GM12878 (cell line): ENCODE data around the gene HAAO. TPM values are rescaled to one million over a fixed set of nuclear protein-coding genes. Genes with fewer than 3 reads are reported as not detected.

Experiments used
- MEF2A ChIP-seq: IDR thresholded peaks from 2 replicates; pipeline ENCODE4 v1.6.1; 2011; ENCODE audit warnings: low read depth, mild to moderate bottlenecking, low read length, moderate library complexity; ENCODE audit not compliant: insufficient read depth
- MEF2B ChIP-seq: fragments of 450-650 bp; IDR thresholded peaks from 2 replicates; pipeline ENCODE4 v1.6.1; 2018; ENCODE audit warnings: mild to moderate bottlenecking, moderate library complexity; ENCODE audit not compliant: partially characterized antibody, poor library complexity, severe bottlenecking
- MYB ChIP-seq: fragments of 150-350 bp; IDR thresholded peaks from 2 replicates; pipeline ENCODE4 v1.6.1; 2014; ENCODE audit warnings: mild to moderate bottlenecking, low read depth, low read length, borderline replicate concordance
- RELB ChIP-seq: fragments of 450-650 bp; IDR thresholded peaks from 2 replicates; pipeline ENCODE4 v1.6.1; 2017; ENCODE audit warnings: low read depth, mild to moderate bottlenecking, moderate library complexity
- SMARCA5 ChIP-seq: fragments of 450-650 bp; IDR thresholded peaks from 2 replicates; pipeline ENCODE4 v1.6.1; 2017; ENCODE audit warnings: mild to moderate bottlenecking
- SREBF1 ChIP-seq: IDR thresholded peaks from 2 replicates; pipeline ENCODE4 v1.6.1; 2012; ENCODE audit warnings: mild to moderate bottlenecking, low read length
- TARDBP ChIP-seq: IDR thresholded peaks from 2 replicates; pipeline ENCODE4 v1.6.1; 2016; ENCODE audit warnings: borderline replicate concordance
- WRNIP1 ChIP-seq: IDR thresholded peaks from 2 replicates; pipeline ENCODE4 v1.6.1; 2011; ENCODE audit warnings: low read depth, low read length, improper control_type of control experiment, borderline replicate concordance
- ZNF592 ChIP-seq: fragments of 450-650 bp; IDR thresholded peaks from 2 replicates; pipeline ENCODE4 v1.6.1; 2017; ENCODE audit warnings: mild to moderate bottlenecking, moderate library complexity
- ZNF622 ChIP-seq: fragments of 450-650 bp; IDR thresholded peaks from 2 replicates; pipeline ENCODE4 v1.6.1; 2017; ENCODE audit warnings: mild to moderate bottlenecking, inconsistent platforms
- ZSCAN29 ChIP-seq: fragments of 450-650 bp; IDR thresholded peaks from 2 replicates; pipeline ENCODE4 v1.6.1; 2017; ENCODE audit warnings: mild to moderate bottlenecking, moderate library complexity
- polyA plus RNA-seq, 11 experiments: library from polyadenylated mRNA; depleted of rRNA in 4 of 11; unstranded in 6 of 11; stranded (reverse) in 5 of 11; fragments of >200 nt; fragmentation: Nextera tagmentation in 4 of 11; fragmentation: Illumina TruSeq in 1 of 11; extraction: Ambion mirVana in 4 of 11; extraction: Trizol in 1 of 11; gene quantifications; 1 replicate in 1 of 11; 2 replicates in 10 of 11; pipeline versions ENCODE4 v1.2.1 to v1.2.3, GENCODE V29; 2011 to 2016; ENCODE audit warnings: inconsistent platforms in 2 of 11, missing spikeins in 2 of 11, low read depth in 1 of 11
- total RNA-seq, 4 experiments: library from RNA; depleted of rRNA in 3 of 4; stranded (reverse); fragments of >200 nt in 3 of 4; fragmentation: Illumina TruSeq in 1 of 4; extraction: Trizol in 1 of 4; gene quantifications; 2 replicates each; pipeline versions ENCODE4 v1.2.1 to v1.2.3, GENCODE V29; 2013 to 2021
- TF ChIP-seq, protein P1 (sequence below): fragments of 150-350 bp; IDR thresholded peaks from 2 replicates; pipeline ENCODE4 v1.6.1; 2016; ENCODE audit warnings: low read depth, low read length
- TF ChIP-seq, protein P2 (sequence below): fragments of 450-650 bp; IDR thresholded peaks from 2 replicates; pipeline ENCODE4 v1.6.1; 2017; ENCODE audit warnings: borderline replicate concordance

HAAO gene
- total and polyA plus RNA-seq, 10 of the 15 experiments (the other 5 are each of a cell fraction or from before 2014, with no cell fraction given), result 4.3 to 58.7 (median 26.8) TPM

GRCh38 chr2:42813763-42814162, 21.4 kb upstream of the HAAO start (continued):
- TF ChIP-seq SREBF1, result no peak
- TF ChIP-seq, protein P1, sequence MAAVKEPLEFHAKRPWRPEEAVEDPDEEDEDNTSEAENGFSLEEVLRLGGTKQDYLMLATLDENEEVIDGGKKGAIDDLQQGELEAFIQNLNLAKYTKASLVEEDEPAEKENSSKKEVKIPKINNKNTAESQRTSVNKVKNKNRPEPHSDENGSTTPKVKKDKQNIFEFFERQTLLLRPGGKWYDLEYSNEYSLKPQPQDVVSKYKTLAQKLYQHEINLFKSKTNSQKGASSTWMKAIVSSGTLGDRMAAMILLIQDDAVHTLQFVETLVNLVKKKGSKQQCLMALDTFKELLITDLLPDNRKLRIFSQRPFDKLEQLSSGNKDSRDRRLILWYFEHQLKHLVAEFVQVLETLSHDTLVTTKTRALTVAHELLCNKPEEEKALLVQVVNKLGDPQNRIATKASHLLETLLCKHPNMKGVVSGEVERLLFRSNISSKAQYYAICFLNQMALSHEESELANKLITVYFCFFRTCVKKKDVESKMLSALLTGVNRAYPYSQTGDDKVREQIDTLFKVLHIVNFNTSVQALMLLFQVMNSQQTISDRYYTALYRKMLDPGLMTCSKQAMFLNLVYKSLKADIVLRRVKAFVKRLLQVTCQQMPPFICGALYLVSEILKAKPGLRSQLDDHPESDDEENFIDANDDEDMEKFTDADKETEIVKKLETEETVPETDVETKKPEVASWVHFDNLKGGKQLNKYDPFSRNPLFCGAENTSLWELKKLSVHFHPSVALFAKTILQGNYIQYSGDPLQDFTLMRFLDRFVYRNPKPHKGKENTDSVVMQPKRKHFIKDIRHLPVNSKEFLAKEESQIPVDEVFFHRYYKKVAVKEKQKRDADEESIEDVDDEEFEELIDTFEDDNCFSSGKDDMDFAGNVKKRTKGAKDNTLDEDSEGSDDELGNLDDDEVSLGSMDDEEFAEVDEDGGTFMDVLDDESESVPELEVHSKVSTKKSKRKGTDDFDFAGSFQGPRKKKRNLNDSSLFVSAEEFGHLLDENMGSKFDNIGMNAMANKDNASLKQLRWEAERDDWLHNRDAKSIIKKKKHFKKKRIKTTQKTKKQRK, result no peak
- TF ChIP-seq RELB, result no peak
- TF ChIP-seq WRNIP1, result no peak
- no peak for TF ChIP-seq ZSCAN29
- TF ChIP-seq SMARCA5, result no peak
- no peak for TF ChIP-seq ZNF592
- TF ChIP-seq, protein P2, sequence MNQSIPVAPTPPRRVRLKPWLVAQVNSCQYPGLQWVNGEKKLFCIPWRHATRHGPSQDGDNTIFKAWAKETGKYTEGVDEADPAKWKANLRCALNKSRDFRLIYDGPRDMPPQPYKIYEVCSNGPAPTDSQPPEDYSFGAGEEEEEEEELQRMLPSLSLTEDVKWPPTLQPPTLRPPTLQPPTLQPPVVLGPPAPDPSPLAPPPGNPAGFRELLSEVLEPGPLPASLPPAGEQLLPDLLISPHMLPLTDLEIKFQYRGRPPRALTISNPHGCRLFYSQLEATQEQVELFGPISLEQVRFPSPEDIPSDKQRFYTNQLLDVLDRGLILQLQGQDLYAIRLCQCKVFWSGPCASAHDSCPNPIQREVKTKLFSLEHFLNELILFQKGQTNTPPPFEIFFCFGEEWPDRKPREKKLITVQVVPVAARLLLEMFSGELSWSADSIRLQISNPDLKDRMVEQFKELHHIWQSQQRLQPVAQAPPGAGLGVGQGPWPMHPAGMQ, result no peak
- no peak for TF ChIP-seq MEF2B
- no peak for TF ChIP-seq MYB
- no peak for TF ChIP-seq MEF2A
- TF ChIP-seq TARDBP, result no peak
- TF ChIP-seq ZNF622, result no peak
